Nephron (organoid): Measurements from ENCODE around the gene ZRANB2.

Experiments
- H3K27ac Mint-ChIP-seq, 3 experiments: 2 replicates each; pipeline ENCODE4 v1.8.0; 2020; ENCODE audit warnings: mixed read lengths in 3 of 3, mild to moderate bottlenecking in 2 of 3, moderate library complexity in 1 of 3
- H3K27me3 Mint-ChIP-seq: 2 replicates; pipeline ENCODE4 v1.8.0; 2021; ENCODE audit warnings: low read depth, mild to moderate bottlenecking, moderate library complexity, mixed read lengths
- H3K36me3 Mint-ChIP-seq: 2 replicates; pipeline ENCODE4 v1.8.0; 2020; ENCODE audit warnings: low read depth, mixed read lengths
- H3K4me1 Mint-ChIP-seq: 2 replicates; pipeline ENCODE4 v1.8.0; 2020; ENCODE audit warnings: mixed read lengths
- H3K4me3 Mint-ChIP-seq, 3 experiments: 2 replicates each; pipeline ENCODE4 v1.8.0; 2020; ENCODE audit warnings: mild to moderate bottlenecking in 3 of 3, mixed read lengths in 3 of 3, moderate library complexity in 2 of 3
- H3K9me3 Mint-ChIP-seq: 2 replicates; pipeline ENCODE4 v1.8.0; 2020; ENCODE audit warnings: mixed read lengths
- TF ChIP-seq, protein P1 (sequence below), 3 experiments: fragments of 200-600 bp; sonication (generic); IDR thresholded peaks; one replicate each; pipeline ENCODE4 v1.5.0; 2021; ENCODE audit warnings: antibody characterized with exemption in 3 of 3; ENCODE audit not compliant: unreplicated experiment in 3 of 3

Gene ZRANB2

DNA sequence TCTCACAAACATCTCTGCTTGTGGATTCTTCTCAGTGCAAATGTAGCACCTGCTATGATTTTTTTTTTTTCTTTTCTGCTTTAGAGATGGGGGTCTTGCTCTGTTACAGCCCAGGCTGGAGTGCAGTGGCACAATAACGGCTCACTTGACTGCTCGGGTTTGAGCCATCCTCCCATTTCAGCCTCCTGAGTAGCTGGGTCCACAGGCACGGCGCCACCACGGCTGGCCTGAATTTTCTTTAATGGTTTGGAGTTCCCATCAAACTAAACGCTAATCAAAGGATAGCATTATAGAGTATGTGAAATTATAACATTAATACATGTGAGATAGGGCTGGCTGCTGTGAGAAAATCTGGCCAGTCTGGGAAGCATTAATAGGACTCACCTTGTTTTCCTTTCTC lies 26.0 kb downstream of the ZRANB2 start:
- TF ChIP-seq, protein P1, sequence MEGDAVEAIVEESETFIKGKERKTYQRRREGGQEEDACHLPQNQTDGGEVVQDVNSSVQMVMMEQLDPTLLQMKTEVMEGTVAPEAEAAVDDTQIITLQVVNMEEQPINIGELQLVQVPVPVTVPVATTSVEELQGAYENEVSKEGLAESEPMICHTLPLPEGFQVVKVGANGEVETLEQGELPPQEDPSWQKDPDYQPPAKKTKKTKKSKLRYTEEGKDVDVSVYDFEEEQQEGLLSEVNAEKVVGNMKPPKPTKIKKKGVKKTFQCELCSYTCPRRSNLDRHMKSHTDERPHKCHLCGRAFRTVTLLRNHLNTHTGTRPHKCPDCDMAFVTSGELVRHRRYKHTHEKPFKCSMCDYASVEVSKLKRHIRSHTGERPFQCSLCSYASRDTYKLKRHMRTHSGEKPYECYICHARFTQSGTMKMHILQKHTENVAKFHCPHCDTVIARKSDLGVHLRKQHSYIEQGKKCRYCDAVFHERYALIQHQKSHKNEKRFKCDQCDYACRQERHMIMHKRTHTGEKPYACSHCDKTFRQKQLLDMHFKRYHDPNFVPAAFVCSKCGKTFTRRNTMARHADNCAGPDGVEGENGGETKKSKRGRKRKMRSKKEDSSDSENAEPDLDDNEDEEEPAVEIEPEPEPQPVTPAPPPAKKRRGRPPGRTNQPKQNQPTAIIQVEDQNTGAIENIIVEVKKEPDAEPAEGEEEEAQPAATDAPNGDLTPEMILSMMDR (IDR thresholded peaks at IDR 0.05; ENCODE audit: unreplicated experiment in 3 of 3): no peak
- Mint-ChIP-seq H3K27ac (no peak overlapping the region), H3K4me1 (peaks cover 2% of the 10 kb centered on the region), H3K27me3 (peaks cover 8% of the 10 kb centered on the region), H3K36me3 (peaks cover 16% of the 10 kb centered on the region), H3K4me3 (no peak overlapping the region), H3K9me3 (no peaks in the 10 kb centered on the region)

DNA sequence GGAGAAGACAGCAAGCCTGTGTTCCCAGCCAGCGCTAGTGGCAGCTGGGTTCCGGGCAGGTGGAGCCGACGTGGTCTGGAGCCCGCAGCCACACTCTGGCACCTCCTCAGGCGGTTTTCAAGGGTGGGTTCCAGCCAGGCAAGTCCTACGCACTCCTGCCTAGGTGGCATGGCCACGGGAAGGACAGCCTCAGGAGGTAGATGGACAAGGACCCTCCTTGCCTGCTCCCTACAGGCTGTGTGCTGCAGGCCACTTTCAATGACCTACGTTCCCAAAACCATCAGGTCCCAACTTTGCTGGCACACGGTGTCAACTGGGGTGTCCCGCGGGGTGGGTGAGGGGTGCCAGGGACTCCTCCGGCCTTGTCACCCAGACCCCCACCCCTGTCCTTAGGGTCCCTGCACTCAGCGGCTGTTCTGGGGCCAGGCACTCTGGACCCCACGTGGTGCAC lies 26.5 kb downstream of the ZRANB2 start:
- no peak overlapping the region for H3K4me3 Mint-ChIP-seq
- no peaks in the 10 kb centered on the region for H3K9me3 Mint-ChIP-seq
- H3K27me3 Mint-ChIP-seq: peaks cover 12% of the 10 kb centered on the region
- no peak overlapping the region for H3K27ac Mint-ChIP-seq
- TF ChIP-seq, protein P1 (IDR thresholded peaks at IDR 0.05; ENCODE audit: unreplicated experiment in 3 of 3): no peak
- peaks cover 3% of the 10 kb centered on the region for H3K4me1 Mint-ChIP-seq
- H3K36me3 Mint-ChIP-seq: peaks cover 12% of the 10 kb centered on the region

DNA sequence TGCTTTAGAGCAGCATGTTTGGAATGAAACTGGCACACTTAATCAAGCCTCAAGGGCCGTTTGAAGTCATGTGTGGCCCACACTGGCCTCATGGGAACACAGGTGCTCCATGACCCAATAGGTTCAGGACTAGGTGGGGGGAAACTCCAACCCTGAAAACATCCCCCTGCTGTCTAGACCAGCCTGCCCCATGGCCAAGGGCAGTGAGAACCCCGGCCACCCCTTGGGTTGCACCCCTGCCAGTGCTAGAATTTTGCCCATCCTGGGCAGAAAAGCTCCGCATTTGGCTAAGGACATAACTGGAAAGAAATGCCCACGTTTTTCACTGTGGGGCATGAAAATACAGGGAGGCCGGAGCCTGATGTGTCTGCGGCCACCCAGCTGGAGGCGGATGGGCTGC lies 27.1 kb downstream of the ZRANB2 start:
- H3K9me3 Mint-ChIP-seq: no peaks in the 10 kb centered on the region
- TF ChIP-seq, protein P1 (IDR thresholded peaks at IDR 0.05; ENCODE audit: unreplicated experiment in 3 of 3): no peak
- H3K4me3 Mint-ChIP-seq: no peak overlapping the region
- peaks cover 3% of the 10 kb centered on the region for H3K4me1 Mint-ChIP-seq
- H3K36me3 Mint-ChIP-seq: peaks cover 7% of the 10 kb centered on the region
- no peak overlapping the region for H3K27ac Mint-ChIP-seq
- peaks cover 17% of the 10 kb centered on the region for H3K27me3 Mint-ChIP-seq

DNA sequence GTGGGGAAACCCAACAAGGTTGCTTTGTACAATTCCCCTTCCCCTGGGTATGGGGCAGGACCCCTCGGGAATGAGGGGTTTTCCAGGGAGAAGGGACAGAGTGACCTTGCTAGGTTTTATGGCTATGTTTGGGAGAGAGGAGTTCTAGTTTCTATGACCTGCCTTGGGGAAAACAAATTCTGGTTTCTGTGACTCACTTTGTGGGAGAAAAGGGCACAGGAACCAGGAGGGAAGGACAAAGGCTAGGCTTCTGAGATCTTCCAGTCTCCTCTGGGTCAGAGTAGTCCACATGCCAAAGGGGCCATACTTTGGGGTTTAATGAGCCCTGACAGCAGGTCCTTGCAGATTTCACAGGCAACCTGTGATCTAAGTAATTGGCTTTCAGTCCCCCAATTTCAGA lies 27.7 kb downstream of the ZRANB2 start:
- H3K9me3 Mint-ChIP-seq: no peaks in the 10 kb centered on the region
- TF ChIP-seq, protein P1 (IDR thresholded peaks at IDR 0.05; ENCODE audit: unreplicated experiment in 3 of 3): no peak

DNA sequence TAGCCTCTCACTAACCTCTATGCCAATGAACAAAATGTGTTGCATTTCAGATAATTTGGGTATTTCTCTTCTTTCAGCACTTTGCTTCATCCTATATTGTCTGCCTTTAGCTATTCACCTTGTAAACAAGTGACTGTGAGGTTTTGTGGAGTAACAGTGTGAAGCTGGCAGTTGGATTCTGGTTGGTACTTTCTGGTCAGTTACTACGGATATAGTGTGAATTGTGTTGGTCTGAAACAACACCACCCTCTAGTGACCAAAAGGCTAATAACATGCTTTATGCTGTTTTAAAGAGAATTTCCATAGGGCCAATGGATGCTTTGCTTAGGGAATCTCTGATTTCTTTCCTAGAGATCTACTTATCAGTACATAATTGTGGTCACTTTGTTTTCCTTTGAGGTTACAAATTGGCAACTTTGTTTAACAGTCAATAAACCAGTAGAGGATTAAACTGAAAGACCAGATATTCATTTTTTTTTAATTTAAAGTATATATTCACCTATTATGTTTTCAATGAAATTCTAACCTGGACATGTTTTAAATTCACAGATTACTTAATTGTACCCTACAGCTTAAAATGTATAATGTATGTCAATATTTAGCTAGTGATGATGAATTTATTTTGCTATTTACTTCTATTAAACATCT lies 30.8 kb downstream of the ZRANB2 start:
- H3K4me1 Mint-ChIP-seq: peaks cover 3% of the 10 kb centered on the region
- TF ChIP-seq, protein P1 (IDR thresholded peaks at IDR 0.05; ENCODE audit: unreplicated experiment in 3 of 3): peak; percentile 69 to 80 (median 79)
- no peaks in the 10 kb centered on the region for H3K9me3 Mint-ChIP-seq
- H3K4me3 Mint-ChIP-seq: peak overlapping the region; percentile 15 to 69 (median 40)
- no peak overlapping the region for H3K27ac Mint-ChIP-seq
- H3K36me3 Mint-ChIP-seq: no peaks in the 10 kb centered on the region
- H3K27me3 Mint-ChIP-seq: peaks cover 53% of the 10 kb centered on the region

More for the DNA sequence above, 27.7 kb downstream of the ZRANB2 start:
- Mint-ChIP-seq H3K4me3 (no peak overlapping the region), H3K27me3 (peaks cover 23% of the 10 kb centered on the region), H3K4me1 (peaks cover 3% of the 10 kb centered on the region), H3K27ac (no peak overlapping the region), H3K36me3 (peaks cover 4% of the 10 kb centered on the region)
